GM04504 (cell line): ENCODE data around the gene CYP4F22.
"Not testable (repeated sequence)": the region's sequence is repeated elsewhere in the genome, so short reads cannot be mapped to it uniquely, and the experiment has no call there.

Experiments used
- DNase-seq: peaks from one replicate; pipeline ENCODE4 v3.0.0-alpha.2; 2012; ENCODE audit warnings: low read depth

CYP4F22 gene

GRCh38 chr19:15488489-15489226, 19.7 kb upstream of the CYP4F22 start:
- peak; percentile 4 for DNase-seq

- DNase-seq: no peak
Measured at GRCh38 chr19:15495151-15495550, 13.2 kb upstream of the CYP4F22 start.

GRCh38 chr19:15498156-15498858, 10.0 kb upstream of the CYP4F22 start:
- no peak for DNase-seq

GRCh38 chr19:15498910-15499309, 9.4 kb upstream of the CYP4F22 start:
- DNase-seq: no peak

- no peak for DNase-seq
Measured at GRCh38 chr19:15501596-15501995, 6.7 kb upstream of the CYP4F22 start.

GRCh38 chr19:15502264-15502663, 6.1 kb upstream of the CYP4F22 start:
- DNase-seq: no peak

- DNase-seq: no peak
Measured at GRCh38 chr19:15506074-15506571, 2.2 kb upstream of the CYP4F22 start.

- no peak for DNase-seq
Measured at GRCh38 chr19:15507068-15508034, 974 bp upstream of the CYP4F22 start.

- DNase-seq: no peak
Measured at GRCh38 chr19:15511671-15512424, 3.5 kb downstream of the CYP4F22 start.

- not testable (repeated sequence) for DNase-seq
Measured at GRCh38 chr19:15515227-15515625, 6.9 kb downstream of the CYP4F22 start.

- DNase-seq: no peak
Measured at GRCh38 chr19:15516363-15516762, 8.0 kb downstream of the CYP4F22 start.

- no peak for DNase-seq
Measured at GRCh38 chr19:15517778-15518177, 9.5 kb downstream of the CYP4F22 start.

GRCh38 chr19:15519433-15519976, 11.2 kb downstream of the CYP4F22 start:
- no peak for DNase-seq

GRCh38 chr19:15524781-15525180, 16.5 kb downstream of the CYP4F22 start:
- DNase-seq: no peak

GRCh38 chr19:15525291-15525690, 17.0 kb downstream of the CYP4F22 start:
- no peak for DNase-seq

- DNase-seq: no peak
Measured at GRCh38 chr19:15526408-15526807, 18.1 kb downstream of the CYP4F22 start.

GRCh38 chr19:15527705-15528104, 19.4 kb downstream of the CYP4F22 start:
- DNase-seq: no peak

- DNase-seq: peak; percentile 20
Measured at GRCh38 chr19:15529774-15530372, 21.5 kb downstream of the CYP4F22 start.

- DNase-seq: no peak
Measured at GRCh38 chr19:15532779-15533521, 24.6 kb downstream of the CYP4F22 start.

- DNase-seq: not testable (repeated sequence)
Measured at GRCh38 chr19:15533522-15533830, 25.2 kb downstream of the CYP4F22 start.
